GM23338 (cell line): ENCODE measurements around the gene ERBB4. TPM values are rescaled to one million over a fixed set of nuclear protein-coding genes. Genes with fewer than 3 reads are reported as not detected.

Experiments used
- ATAC-seq: fragments of 200-7000 bp; cut with Tn5 transposase; 3 replicates; pipeline ENCODE4 v1.9.1; 2020
- DNase-seq: peaks from one replicate; pipeline ENCODE4 v3.0.0-alpha.2; 2015; ENCODE audit warnings: low spot score
- H2AFZ ChIP-seq: fragments of 200-600 bp; sonication (generic); 2 replicates; pipeline ENCODE4 v1.8.0; 2016; ENCODE audit warnings: antibody characterized with exemption, mild to moderate bottlenecking, moderate library complexity
- H3F3A ChIP-seq: fragments of 200-600 bp; sonication (generic); replicated peaks from 2 replicates; pipeline ENCODE4 v1.8.0; 2017; ENCODE audit warnings: antibody characterized with exemption, mixed run types, low read depth
- H3K27ac ChIP-seq: fragments of 200-600 bp; sonication (generic); 2 replicates; pipeline ENCODE4 v1.6.1; 2016; ENCODE audit warnings: low read depth
- H3K27me3 ChIP-seq: fragments of 200-600 bp; sonication (generic); 2 replicates; pipeline ENCODE4 v1.8.0; 2016; ENCODE audit warnings: mild to moderate bottlenecking, mixed run types, moderate library complexity; ENCODE audit not compliant: insufficient read depth
- H3K36me3 ChIP-seq: fragments of 200-600 bp; sonication (generic); 2 replicates; pipeline ENCODE4 v1.8.0; 2016; ENCODE audit warnings: mild to moderate bottlenecking; ENCODE audit not compliant: insufficient read depth
- H3K4me1 ChIP-seq: fragments of 200-600 bp; sonication (generic); 2 replicates; pipeline ENCODE4 v1.8.0; 2016; ENCODE audit warnings: mild to moderate bottlenecking, moderate library complexity; ENCODE audit not compliant: insufficient read depth
- H3K4me2 ChIP-seq: fragments of 200-600 bp; sonication (generic); 2 replicates; pipeline ENCODE4 v1.7.1; 2017; ENCODE audit warnings: mixed run types
- H3K4me3 ChIP-seq: fragments of 200-600 bp; sonication (generic); 2 replicates; pipeline ENCODE4 v1.6.1; 2016; ENCODE audit warnings: mixed run types
- H3K79me2 ChIP-seq: fragments of 200-600 bp; sonication (generic); replicated peaks from 2 replicates; pipeline ENCODE4 v1.8.0; 2017; ENCODE audit warnings: mild to moderate bottlenecking; ENCODE audit not compliant: insufficient read depth
- H3K9me2 ChIP-seq: fragments of 200-600 bp; sonication (generic); 2 replicates; pipeline ENCODE4 v1.8.0; 2017; ENCODE audit not compliant: insufficient read depth
- H4K20me1 ChIP-seq: fragments of 200-600 bp; sonication (generic); replicated peaks from 2 replicates; pipeline ENCODE4 v1.8.0; 2017; ENCODE audit warnings: mild to moderate bottlenecking; ENCODE audit not compliant: insufficient read depth
- H3K27ac Mint-ChIP-seq: 2 replicates; pipeline ENCODE4 v1.8.0; 2020; ENCODE audit warnings: inconsistent platforms, mild to moderate bottlenecking, moderate library complexity, mixed read lengths
- H3K27me3 Mint-ChIP-seq: 3 replicates; pipeline ENCODE4 v1.8.0; 2022; ENCODE audit warnings: low read depth, mild to moderate bottlenecking, moderate library complexity, mixed read lengths, inconsistent platforms; ENCODE audit not compliant: insufficient read depth, poor library complexity
- H3K36me3 Mint-ChIP-seq: 3 replicates; pipeline ENCODE4 v1.8.0; 2021; ENCODE audit warnings: low read depth, mild to moderate bottlenecking, inconsistent platforms, moderate library complexity, mixed read lengths
- H3K4me1 Mint-ChIP-seq: 3 replicates; pipeline ENCODE4 v1.8.0; 2020; ENCODE audit warnings: mild to moderate bottlenecking, inconsistent platforms, mixed read lengths
- H3K4me3 Mint-ChIP-seq: 3 replicates; pipeline ENCODE4 v1.8.0; 2021; ENCODE audit warnings: moderate library complexity, mild to moderate bottlenecking, inconsistent platforms, mixed read lengths
- H3K9me3 Mint-ChIP-seq: 3 replicates; pipeline ENCODE4 v1.8.0; 2020; ENCODE audit warnings: moderate library complexity, mild to moderate bottlenecking, inconsistent platforms, mixed read lengths
- CREB1 ChIP-seq: fragments of 250-450 bp; sonication (Bioruptor Pico); IDR thresholded peaks from 2 replicates; pipeline ENCODE4 v1.5.0; 2020; ENCODE audit warnings: low read depth, mild to moderate bottlenecking, moderate library complexity
- CTCF ChIP-seq, 2 experiments: fragments of 200-600 bp in 1 of 2; sonication (generic) in 1 of 2; conservative IDR thresholded peaks; 2 replicates each; pipeline versions ENCODE4 v1.5.1 to v1.6.1; 2016 to 2017; ENCODE audit warnings: antibody characterized with exemption in 2 of 2, low read depth in 2 of 2, mild to moderate bottlenecking in 2 of 2, moderate library complexity in 1 of 2
- ETS1 ChIP-seq: IDR thresholded peaks from 2 replicates; pipeline ENCODE4 v1.6.1; 2016; ENCODE audit warnings: antibody characterized with exemption
- EZH2 ChIP-seq: fragments of 200-600 bp; sonication (generic); IDR thresholded peaks from one replicate; pipeline ENCODE4 v1.8.0; 2017; ENCODE audit warnings: antibody characterized with exemption, mild to moderate bottlenecking, low read depth; ENCODE audit not compliant: unreplicated experiment
- EZH2phosphoT487 ChIP-seq: fragments of 200-600 bp; sonication (generic); IDR thresholded peaks from one replicate; pipeline ENCODE4 v1.8.1; 2018; ENCODE audit warnings: antibody characterized with exemption; ENCODE audit not compliant: unreplicated experiment
- JUNB ChIP-seq: IDR thresholded peaks from one replicate; pipeline ENCODE4 v1.6.1; 2016; ENCODE audit warnings: antibody characterized with exemption; ENCODE audit not compliant: unreplicated experiment
- NANOG ChIP-seq: IDR thresholded peaks from 2 replicates; pipeline ENCODE4 v1.6.1; 2016; ENCODE audit warnings: antibody characterized with exemption, borderline replicate concordance
- POLR2AphosphoS5 ChIP-seq: IDR thresholded peaks from 2 replicates; pipeline ENCODE4 v1.6.1; 2016; ENCODE audit warnings: antibody characterized with exemption, low read depth
- REST ChIP-seq: IDR thresholded peaks from one replicate; pipeline ENCODE4 v1.6.1; 2018; ENCODE audit warnings: antibody characterized with exemption; ENCODE audit not compliant: unreplicated experiment
- STAT1 ChIP-seq: IDR thresholded peaks from one replicate; pipeline ENCODE4 v1.6.1; 2016; ENCODE audit warnings: antibody characterized with exemption; ENCODE audit not compliant: unreplicated experiment
- ZNF114 ChIP-seq: fragments of 250-450 bp; sonication (Bioruptor Pico); IDR thresholded peaks from 2 replicates; pipeline ENCODE4 v1.5.0; 2020; ENCODE audit warnings: mild to moderate bottlenecking, moderate library complexity
- ZNF331 ChIP-seq: fragments of 250-450 bp; sonication (Bioruptor Pico); IDR thresholded peaks from 2 replicates; pipeline ENCODE4 v1.5.0; 2020; ENCODE audit warnings: low read depth, mild to moderate bottlenecking, moderate library complexity
- ZNF462 ChIP-seq: fragments of 250-450 bp; sonication (Bioruptor Pico); IDR thresholded peaks from 2 replicates; pipeline ENCODE4 v1.5.0; 2020; ENCODE audit warnings: mild to moderate bottlenecking, moderate library complexity
- polyA plus RNA-seq: library from polyadenylated mRNA; unstranded; fragments of >200 nt; fragmentation: Nextera tagmentation; extraction: Ambion mirVana; gene quantifications from 2 replicates; pipeline ENCODE4 v1.2.1, GENCODE V29; 2016
- total RNA-seq: library from RNA; depleted of rRNA; stranded (reverse); fragments of >200 nt; shearing (Covaris generic); gene quantifications from 2 replicates; pipeline ENCODE4 v1.2.3, GENCODE V29; 2014

ERBB4 gene
- total and polyA plus RNA-seq, 2 experiments from 2014 or later = 0.73 to 1.1 TPM

DNA sequence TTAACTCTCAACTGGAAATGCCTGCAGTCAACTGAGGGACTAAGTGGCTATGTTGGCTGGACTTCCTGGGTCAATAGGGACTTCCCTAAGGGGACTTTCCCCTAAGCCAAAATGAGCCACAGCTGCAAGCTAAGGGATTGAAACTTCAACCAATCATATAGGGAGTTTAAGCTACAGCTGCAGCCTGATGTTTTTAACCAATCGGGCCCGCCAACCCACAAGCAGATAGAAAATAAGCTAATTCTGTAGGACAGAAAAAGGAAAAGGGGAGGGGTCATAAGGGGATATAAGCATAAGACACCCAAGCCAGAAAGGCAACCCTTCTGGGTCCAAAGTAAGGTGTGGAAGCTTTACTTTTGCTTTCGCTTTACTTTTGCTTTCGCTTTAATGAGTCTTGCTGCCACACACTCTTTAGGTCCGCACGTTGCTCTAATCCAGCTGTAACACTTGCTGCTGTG lies 927.5 kb downstream of the ERBB4 start:
- H4K20me1 ChIP-seq = no peaks in the 10 kb centered on the region
- H3K9me2 ChIP-seq = no peaks in the 10 kb centered on the region; the same call in 1 of the 2 replicates
- H3K4me1 ChIP-seq = peaks cover 8% of the 10 kb centered on the region
- H3K9me3 Mint-ChIP-seq = no peaks in the 10 kb centered on the region
- no peak overlapping the region for H3K4me3 ChIP-seq
- TF ChIP-seq ETS1 (no peak), EZH2 (no peak), POLR2AphosphoS5 (no peak), REST (no peak), CTCF (conservative IDR thresholded peaks at IDR 0.05; ENCODE audit: low read depth in 2 of 2) (no peak), EZH2phosphoT487 (no peak), ZNF331 (no peak), ZNF462 (no peak), STAT1 (no peak), ZNF114 (CRISPR knock-in tag) (no peak), CREB1 (CRISPR knock-in tag) (no peak), NANOG (no peak), JUNB (no peak)
- H3K4me1 Mint-ChIP-seq = peaks cover 14% of the 10 kb centered on the region
- H3K27ac Mint-ChIP-seq = no peak overlapping the region
- H3K27ac ChIP-seq = no peak overlapping the region
- no peaks in the 10 kb centered on the region for H3K36me3 Mint-ChIP-seq
- H3K4me3 Mint-ChIP-seq = no peak overlapping the region
- ATAC-seq (0 out of 3 replicates have a peak, but pooled peaks have one; percentile 32), DNase-seq (peak; percentile 44)
- H3K4me2 ChIP-seq = no peak overlapping the region
- no peaks in the 10 kb centered on the region for H3K79me2 ChIP-seq
- H3K36me3 ChIP-seq = no peaks in the 10 kb centered on the region
- H3K27me3 ChIP-seq = no peaks in the 10 kb centered on the region
- no peaks in the 10 kb centered on the region for H3K27me3 Mint-ChIP-seq
- peak overlapping the region; percentile 68 for H2AFZ ChIP-seq
- H3F3A ChIP-seq = no peaks in the 10 kb centered on the region
